ENCODE measurements around the gene PIGM. TPM values are rescaled to one million over a fixed set of nuclear protein-coding genes. Genes with fewer than 3 reads are reported as not detected.

The PIGM gene
- polyA plus RNA-seq, 2 of the 4 experiments (the other 2 are of a cell fraction): 5.0 to 7.2 TPM

- peak overlapping the region; percentile 91 for H3K4me2 ChIP-seq
- ATAC-seq: peak; percentile 79 to 97
- POLR2A ChIA-PET: no interaction called here
- peak; percentile 36 to 67 for DNase-seq (ENCODE audit: low read depth in 1 of 2, low spot score in 1 of 2)
- peak overlapping the region; percentile 48 for H3K4me3 ChIP-seq
- no peaks in the 10 kb centered on the region for H3K9me3 ChIP-seq
- TF ChIP-seq RARB (CRISPR knock-in tag; IDR thresholded peaks at IDR 0.05) (no peak), GATA3 (IDR thresholded peaks at IDR 0.05; ENCODE audit: borderline replicate concordance) (no peak), HOXB5 (CRISPR knock-in tag; IDR thresholded peaks at IDR 0.05) (no peak), RAD21 (conservative IDR thresholded peaks at IDR 0.05 in 1 of 2, IDR thresholded peaks at IDR 0.05 in 1 of 2) (no peak), NR3C1 (IDR thresholded peaks at IDR 0.05) (no peak), ZNF302 (CRISPR knock-in tag; IDR thresholded peaks at IDR 0.05) (no peak), FOXS1 (CRISPR knock-in tag; IDR thresholded peaks at IDR 0.05) (no peak), HOXA7 (CRISPR knock-in tag; IDR thresholded peaks at IDR 0.05) (no peak), MYC (IDR thresholded peaks at IDR 0.05; ENCODE audit: borderline replicate concordance, low read length) (no peak), HMGXB4 (CRISPR knock-in tag; IDR thresholded peaks at IDR 0.05; ENCODE audit: borderline replicate concordance) (no peak), EHF (CRISPR knock-in tag; IDR thresholded peaks at IDR 0.05) (no peak), REST (IDR thresholded peaks at IDR 0.05) (no peak), KDM1A (IDR thresholded peaks at IDR 0.05; ENCODE audit: low read depth) (no peak), RNF2 (IDR thresholded peaks at IDR 0.05; ENCODE audit: borderline replicate concordance, low read depth) (no peak), NFE2L2 (conservative IDR thresholded peaks at IDR 0.05; ENCODE audit: low read length) (no peak), MAFK (IDR thresholded peaks at IDR 0.05; ENCODE audit: partially characterized antibody) (no peak), PHF8 (IDR thresholded peaks at IDR 0.05; ENCODE audit: borderline replicate concordance, low read depth) (no peak), JUNB (IDR thresholded peaks at IDR 0.05) (no peak), CEBPB (IDR thresholded peaks at IDR 0.05) (no peak), MAZ (IDR thresholded peaks at IDR 0.05; ENCODE audit: borderline replicate concordance, low read depth, low read length) (no peak)
- 30% methylated on average over 31 of the region's 46 CpGs for WGBS (ENCODE audit: missing lambda C conversion rate)
- FAIRE-seq: no peak
- H3K4me1 ChIP-seq: no peaks in the 10 kb centered on the region
- no peak overlapping the region; a peak in 1 of 6 replicates for H3K27ac ChIP-seq
- CTCF ChIA-PET: interaction anchor here (4.8 to 30.0 kb wide), 2 partner anchors 13 to 24 kb away, joined by 18 to 409 read pairs; partner anchors contain the start of gene KCNJ9
Measured at GRCh38 chr1:160070243-160071163, 38.7 kb upstream of the PIGM start.

Measured in A549 (cell line).